OCI-LY7 (cell line): ENCODE data around the gene SH3PXD2A. TPM values are rescaled to one million over a fixed set of nuclear protein-coding genes. Genes with fewer than 3 reads are reported as not detected.

Experiments
- BruUV-seq: library from RNA; stranded (reverse); fragments of 400-500 nt; replicated peaks from 2 replicates; lab custom pipeline; 2021; lab: Mats Ljungman, UMichigan
- CTCF ChIA-PET: fragments of 300-600 bp; sonication (Branson Sonifier 250); formaldehyde crosslinking; loops from one replicate; lab custom pipeline; 2022; ENCODE audit warnings: antibody characterized with exemption; ENCODE audit not compliant: unreplicated experiment; lab: Charles Lee
- POLR2A ChIA-PET: fragments of 300-600 bp; sonication (Branson Sonifier 250); formaldehyde crosslinking; loops from one replicate; lab custom pipeline; 2022; ENCODE audit warnings: antibody characterized with exemption; lab: Charles Lee
- DNase-seq: peaks from one replicate; pipeline ENCODE4 v3.0.0-alpha.2; 2015; ENCODE audit warnings: low spot score
- H2AFZ ChIP-seq: fragments of 200-600 bp; sonication (generic), shearing (Covaris generic); 2 replicates; pipeline ENCODE4 v1.6.1; 2014; ENCODE audit warnings: mild to moderate bottlenecking, antibody characterized with exemption, low read length, moderate library complexity
- H3K27ac ChIP-seq: fragments of 200-600 bp; sonication (generic); 2 replicates; pipeline ENCODE4 v1.5.1; 2014; ENCODE audit warnings: mixed run types, low read depth, mild to moderate bottlenecking, moderate library complexity, low read length, inconsistent platforms; ENCODE audit not compliant: poor library complexity, severe bottlenecking
- H3K36me3 ChIP-seq: fragments of 200-600 bp; sonication (generic); 2 replicates; pipeline ENCODE4 v1.6.1; 2014; ENCODE audit warnings: mild to moderate bottlenecking, antibody characterized with exemption, low read length, moderate library complexity, mixed read lengths; ENCODE audit not compliant: insufficient read depth
- H3K4me1 ChIP-seq: fragments of 200-600 bp; sonication (generic); 2 replicates; pipeline ENCODE4 v1.5.1; 2014; ENCODE audit warnings: mild to moderate bottlenecking, low read length; ENCODE audit not compliant: insufficient read depth, poor library complexity, severe bottlenecking
- H3K4me2 ChIP-seq: fragments of 200-600 bp; sonication (generic); 2 replicates; pipeline ENCODE4 v1.6.1; 2014; ENCODE audit warnings: mild to moderate bottlenecking, low read length
- H3K4me3 ChIP-seq: fragments of 200-600 bp; sonication (generic); 2 replicates; pipeline ENCODE4 v1.5.1; 2014; ENCODE audit warnings: mild to moderate bottlenecking, low read depth, low read length; ENCODE audit not compliant: poor library complexity, severe bottlenecking
- H3K79me2 ChIP-seq: fragments of 200-600 bp; sonication (generic); 2 replicates; pipeline ENCODE4 v1.6.1; 2016; ENCODE audit warnings: low read depth, mild to moderate bottlenecking, low read length, moderate library complexity, mixed read lengths; ENCODE audit not compliant: insufficient read depth
- H3K9me2 ChIP-seq: fragments of 200-600 bp; sonication (generic); 2 replicates; pipeline ENCODE4 v1.6.1; 2016; ENCODE audit warnings: mild to moderate bottlenecking, low read length, mixed read lengths; ENCODE audit not compliant: insufficient read depth
- H3K9me3 ChIP-seq: fragments of 200-600 bp; sonication (generic); 2 replicates; pipeline ENCODE4 v1.6.1; 2014; ENCODE audit warnings: mild to moderate bottlenecking, mixed run types, low read length, mixed read lengths
- H4K20me1 ChIP-seq: fragments of 200-600 bp; sonication (generic); 2 replicates; pipeline ENCODE4 v1.6.1; 2014; ENCODE audit warnings: mild to moderate bottlenecking, antibody characterized with exemption, low read length, moderate library complexity, mixed read lengths; ENCODE audit not compliant: insufficient read depth
- EZH2phosphoT487 ChIP-seq: fragments of 200-600 bp; sonication (generic); IDR thresholded peaks from 2 replicates; pipeline ENCODE4 v1.6.1; 2018; ENCODE audit warnings: low read depth, borderline replicate concordance, mild to moderate bottlenecking, mixed run types, antibody characterized with exemption, low read length, moderate library complexity, mixed read lengths
- intact Hi-C: fragments of 100-400 bp; cut with micrococcal nuclease; formaldehyde crosslinking; loops from one replicate; pipeline ENCODE4 v1.10.0; 2022; ENCODE audit not compliant: unreplicated experiment
- total RNA-seq, 2 experiments: library from RNA; depleted of rRNA in 1 of 2; stranded (reverse); fragments of >200 nt in 1 of 2; shearing (Covaris generic) in 1 of 2; gene quantifications; 2 replicates each; pipeline ENCODE4 v1.2.3, GENCODE V29; 2014 to 2022
- TF ChIP-seq, protein P1 (sequence below): fragments of 200-600 bp; sonication (generic); conservative IDR thresholded peaks from 2 replicates; pipeline ENCODE4 v1.5.1; 2014; ENCODE audit warnings: mild to moderate bottlenecking, antibody characterized with exemption, low read length, moderate library complexity, mixed read lengths

The SH3PXD2A gene
- total RNA-seq, 2 experiments from 2014 or later: 0.85 to 5.9 TPM

DNA sequence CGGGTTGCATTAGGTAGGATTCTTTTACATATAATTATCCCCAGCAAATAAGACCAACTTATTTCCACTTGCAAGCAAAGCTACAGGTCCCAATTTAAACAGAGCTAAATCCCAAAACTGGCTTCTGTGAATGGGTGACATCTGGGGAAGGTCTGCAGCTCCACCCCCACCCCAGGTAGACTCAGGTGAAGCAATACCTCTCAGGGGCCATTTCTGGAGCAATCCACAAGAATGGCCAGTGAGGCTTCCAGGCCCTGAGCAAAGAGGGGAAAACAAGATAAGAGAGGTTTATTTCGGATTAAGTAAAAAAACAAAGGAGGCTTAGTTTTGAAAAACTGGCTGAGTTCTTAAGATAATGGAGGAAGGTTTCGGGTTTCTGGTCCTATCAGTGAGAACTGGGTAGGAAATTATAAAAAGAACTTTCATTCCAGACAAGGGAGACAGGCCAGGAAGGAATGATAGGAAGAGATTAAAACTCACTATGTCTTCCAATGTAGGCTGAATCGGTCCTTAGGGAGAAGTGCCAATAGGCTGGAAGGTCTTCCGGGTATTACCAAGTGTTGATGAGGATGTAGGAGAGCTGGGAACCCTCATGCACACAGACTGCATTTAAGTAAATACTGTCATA is 25.4 kb downstream of the SH3PXD2A start:
- no peaks in the 10 kb centered on the region; the same call in 1 of the 2 replicates for H3K36me3 ChIP-seq
- H2AFZ ChIP-seq: peak overlapping the region; percentile 69; the same call in 1 of the 2 replicates
- no peak for DNase-seq
- H3K4me3 ChIP-seq: no peak overlapping the region
- intact Hi-C loops: no loop called here
- no TSS peak for BruUV-seq
- TF ChIP-seq, protein P1, sequence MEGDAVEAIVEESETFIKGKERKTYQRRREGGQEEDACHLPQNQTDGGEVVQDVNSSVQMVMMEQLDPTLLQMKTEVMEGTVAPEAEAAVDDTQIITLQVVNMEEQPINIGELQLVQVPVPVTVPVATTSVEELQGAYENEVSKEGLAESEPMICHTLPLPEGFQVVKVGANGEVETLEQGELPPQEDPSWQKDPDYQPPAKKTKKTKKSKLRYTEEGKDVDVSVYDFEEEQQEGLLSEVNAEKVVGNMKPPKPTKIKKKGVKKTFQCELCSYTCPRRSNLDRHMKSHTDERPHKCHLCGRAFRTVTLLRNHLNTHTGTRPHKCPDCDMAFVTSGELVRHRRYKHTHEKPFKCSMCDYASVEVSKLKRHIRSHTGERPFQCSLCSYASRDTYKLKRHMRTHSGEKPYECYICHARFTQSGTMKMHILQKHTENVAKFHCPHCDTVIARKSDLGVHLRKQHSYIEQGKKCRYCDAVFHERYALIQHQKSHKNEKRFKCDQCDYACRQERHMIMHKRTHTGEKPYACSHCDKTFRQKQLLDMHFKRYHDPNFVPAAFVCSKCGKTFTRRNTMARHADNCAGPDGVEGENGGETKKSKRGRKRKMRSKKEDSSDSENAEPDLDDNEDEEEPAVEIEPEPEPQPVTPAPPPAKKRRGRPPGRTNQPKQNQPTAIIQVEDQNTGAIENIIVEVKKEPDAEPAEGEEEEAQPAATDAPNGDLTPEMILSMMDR: no peak
- no peak for TF ChIP-seq EZH2phosphoT487
- no peaks in the 10 kb centered on the region for H3K79me2 ChIP-seq
- no peak overlapping the region for H3K27ac ChIP-seq
- H4K20me1 ChIP-seq: no peaks in the 10 kb centered on the region
- H3K9me3 ChIP-seq: peaks cover 7% of the 10 kb centered on the region; the same call in 1 of the 2 replicates
- H3K9me2 ChIP-seq: no peaks in the 10 kb centered on the region
- H3K4me1 ChIP-seq: peaks cover 55% of the 10 kb centered on the region
- peak overlapping the region; percentile 66 for H3K4me2 ChIP-seq
- ChIA-PET CTCF (no interaction called here), POLR2A (interaction anchor here (0.6 kb wide), 1 partner anchor 87 kb away, joined by 11 read pairs; no protein-coding TSS in a partner anchor)

DNA sequence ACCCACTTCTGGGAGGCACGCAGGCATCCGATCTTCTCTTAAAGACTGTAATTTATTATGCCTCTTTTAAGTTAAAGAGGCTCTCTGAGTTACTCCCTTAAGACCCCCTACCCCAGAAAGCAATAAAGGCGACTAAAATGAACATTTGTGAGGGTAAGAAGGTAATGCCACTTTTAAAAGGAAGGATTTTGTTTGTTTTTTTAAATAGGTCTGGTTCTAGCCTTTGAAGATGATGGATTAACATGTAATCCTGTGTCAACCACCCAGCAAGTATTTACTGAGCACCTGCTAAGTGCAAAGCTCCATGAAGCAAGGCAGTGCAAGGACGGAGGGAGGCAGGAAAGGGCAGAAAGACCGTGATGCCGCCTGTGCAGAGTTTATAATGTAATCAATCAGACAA is 26.1 kb downstream of the SH3PXD2A start:
- TF ChIP-seq, protein P1: no peak
- no peak for TF ChIP-seq EZH2phosphoT487
- no TSS peak for BruUV-seq
- H3K36me3 ChIP-seq: no peaks in the 10 kb centered on the region; the same call in 1 of the 2 replicates
- H3K4me1 ChIP-seq: peaks cover 48% of the 10 kb centered on the region
- peaks cover 7% of the 10 kb centered on the region; the same call in 1 of the 2 replicates for H3K9me3 ChIP-seq
- H3K9me2 ChIP-seq: no peaks in the 10 kb centered on the region
- POLR2A ChIA-PET: interaction anchor here (0.6 kb wide), 1 partner anchor 88 kb away, joined by 11 read pairs; no protein-coding TSS in a partner anchor
- H2AFZ ChIP-seq: peak overlapping the region; percentile 69; the same call in 1 of the 2 replicates
- peak overlapping the region; percentile 42 for H3K4me3 ChIP-seq
- intact Hi-C loops: no loop called here
- peak overlapping the region; percentile 61 for H3K27ac ChIP-seq
- H3K79me2 ChIP-seq: no peaks in the 10 kb centered on the region
- CTCF ChIA-PET: no interaction called here
- peak overlapping the region; percentile 66 for H3K4me2 ChIP-seq
- DNase-seq: peak; percentile 28
- H4K20me1 ChIP-seq: no peaks in the 10 kb centered on the region

DNA sequence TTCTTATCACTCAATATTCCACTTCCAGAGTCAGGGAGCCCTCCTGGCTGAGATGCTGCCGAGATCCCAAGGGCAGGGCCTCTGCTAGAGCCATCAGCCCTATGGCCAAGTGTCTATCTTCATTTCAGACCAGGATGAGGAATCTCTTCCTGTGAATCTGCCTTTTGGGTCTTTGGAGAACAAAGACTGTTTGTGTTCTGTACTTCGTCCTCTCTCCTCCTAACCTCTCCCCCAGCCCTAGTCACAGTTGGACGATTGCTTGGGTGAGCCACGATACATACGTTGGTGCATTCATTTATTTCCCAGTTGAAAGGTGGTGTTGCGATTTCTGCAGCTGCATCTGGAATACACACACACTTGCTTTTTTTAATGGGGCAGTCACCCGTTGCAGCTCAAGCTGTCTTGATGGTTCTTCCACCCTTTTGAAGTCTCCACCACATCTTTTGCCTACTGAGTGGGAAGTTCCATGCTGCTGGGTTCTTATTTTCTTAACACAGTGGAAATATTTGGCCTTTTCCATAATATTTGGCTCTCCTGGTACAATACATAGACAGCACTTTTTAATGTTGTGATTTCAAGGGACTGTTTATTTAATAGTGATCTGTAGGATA is 26.7 kb downstream of the SH3PXD2A start:
- Histone ChIP-seq H3K9me2 (no peaks in the 10 kb centered on the region), H3K4me2 (peak overlapping the region; percentile 66)
- CTCF ChIA-PET: no interaction called here

More for the DNA sequence above, 26.7 kb downstream of the SH3PXD2A start:
- H3K36me3 ChIP-seq: no peaks in the 10 kb centered on the region; the same call in 1 of the 2 replicates
- no peaks in the 10 kb centered on the region for H4K20me1 ChIP-seq
- H2AFZ ChIP-seq: peak overlapping the region; percentile 69
- BruUV-seq: no TSS peak
- H3K27ac ChIP-seq: peak overlapping the region; percentile 61
- peaks cover 7% of the 10 kb centered on the region; the same call in 1 of the 2 replicates for H3K9me3 ChIP-seq
- TF ChIP-seq, protein P1: no peak
- no peak for TF ChIP-seq EZH2phosphoT487
- DNase-seq: peak; percentile 81
- POLR2A ChIA-PET: no interaction called here
- peak overlapping the region; percentile 42 for H3K4me3 ChIP-seq
- H3K79me2 ChIP-seq: no peaks in the 10 kb centered on the region
- H3K4me1 ChIP-seq: peaks cover 42% of the 10 kb centered on the region
- intact Hi-C loops: no loop called here
